ENCODE measurements around the gene STAG1. TPM values are rescaled to one million over a fixed set of nuclear protein-coding genes. Genes with fewer than 3 reads are reported as not detected.
"Not testable (repeated sequence)": the region's sequence is repeated elsewhere in the genome, so short reads cannot be mapped to it uniquely, and the experiment has no call there.

Gene STAG1
- total and polyA plus RNA-seq, 2 of the 13 experiments (the other 11 are each of a cell fraction or from before 2014, with no cell fraction given), result 6.2 to 25.9 TPM

GRCh38 chr3:136712941-136713340 is 39.2 kb downstream of the STAG1 start:
- FAIRE-seq (no peak), DNase-seq (ENCODE audit: low spot score) (no peak), ATAC-seq (no peak)
- H3K36me3 ChIP-seq (replicated peaks in 1 of 2; ENCODE audit: control insufficient read depth in 1 of 2, insufficient read depth in 2 of 2, low read length in 2 of 2), result no peaks in the 10 kb centered on the region; a peak in 1 of 5 replicates
- ChIA-PET CTCF (ENCODE audit: low intra/inter-chr PET ratio, low total read pairs) (no interaction called here), POLR2A (no interaction called here)
- H4K20me1 ChIP-seq (ENCODE audit: insufficient read depth, low read length), result no peaks in the 10 kb centered on the region
- H3K79me2 ChIP-seq (ENCODE audit: insufficient read depth, low read length), result peaks cover 71% of the 10 kb centered on the region
- TF ChIP-seq ZNF343 (CRISPR knock-in tag; IDR thresholded peaks at IDR 0.05) (no peak), TSC22D2 (CRISPR knock-in tag; IDR thresholded peaks at IDR 0.05; ENCODE audit: borderline replicate concordance) (no peak), ZNF337 (CRISPR knock-in tag; IDR thresholded peaks at IDR 0.05; ENCODE audit: borderline replicate concordance, low read depth) (no peak), PPARG (CRISPR knock-in tag; conservative IDR thresholded peaks at IDR 0.05) (no peak), FUBP1 (CRISPR knock-in tag; IDR thresholded peaks at IDR 0.05; ENCODE audit: borderline replicate concordance) (no peak), ZNF616 (CRISPR knock-in tag; IDR thresholded peaks at IDR 0.05; ENCODE audit: low read depth) (no peak)
- H3K27ac ChIP-seq (ENCODE audit: extremely low read length, insufficient read depth, low read length), result peak overlapping the region; percentile 66
- no peak overlapping the region for H3K4me3 ChIP-seq (replicated peaks in 1 of 3; ENCODE audit: insufficient read depth in 1 of 3, low read depth in 2 of 3, low read length in 3 of 3)
- WGBS (ENCODE audit: low lambda C conversion rate), result 97% methylated on average over 6 of the region's 6 CpGs
- H3K4me2 ChIP-seq (ENCODE audit: low read depth, low read length), result no peak overlapping the region
- BruUV-seq (replicated peaks), result no TSS peak
- H3K9ac ChIP-seq (ENCODE audit: insufficient read depth, low read depth, low read length), result no peak overlapping the region
- H2AFZ ChIP-seq (ENCODE audit: low read length), result no peak overlapping the region
- intact Hi-C loops (cut with micrococcal nuclease; ENCODE audit: unreplicated experiment), result no loop called here
- no peaks in the 10 kb centered on the region for H3K9me3 ChIP-seq (ENCODE audit: low read length)
- H3K27me3 ChIP-seq (ENCODE audit: control insufficient read depth in 1 of 2, insufficient read depth in 2 of 2, low read length in 2 of 2), result no peaks in the 10 kb centered on the region
- in situ Hi-C loops (cut with HindIII; ENCODE audit: extremely low pct_ligation_motif_present, low pct_unique_long_range_greater_than_20kb), result no loop called here
- peaks cover 23% of the 10 kb centered on the region for H3K4me1 ChIP-seq (ENCODE audit: insufficient read depth, low read length)

GRCh38 chr3:136711888-136712287 is 40.3 kb downstream of the STAG1 start:
- Histone ChIP-seq H3K4me2 (ENCODE audit: low read depth, low read length) (peak overlapping the region; percentile 31; the same call in 1 of the 2 replicates), H3K79me2 (ENCODE audit: insufficient read depth, low read length) (peaks cover 75% of the 10 kb centered on the region), H3K4me1 (ENCODE audit: insufficient read depth, low read length) (peaks cover 33% of the 10 kb centered on the region), H3K27ac (ENCODE audit: extremely low read length, insufficient read depth, low read length) (peak overlapping the region; percentile 66)
- H3K9me3 ChIP-seq (ENCODE audit: low read length); H2AFZ ChIP-seq (ENCODE audit: low read length); H3K9ac ChIP-seq (ENCODE audit: insufficient read depth, low read depth, low read length); H3K27me3 ChIP-seq (ENCODE audit: control insufficient read depth in 1 of 2, insufficient read depth in 2 of 2, low read length in 2 of 2); CTCF ChIA-PET (ENCODE audit: low intra/inter-chr PET ratio, low total read pairs); POLR2A ChIA-PET; intact Hi-C loops (cut with micrococcal nuclease; ENCODE audit: unreplicated experiment); BruUV-seq (replicated peaks); in situ Hi-C loops (cut with HindIII; ENCODE audit: extremely low pct_ligation_motif_present, low pct_unique_long_range_greater_than_20kb); H3K4me3 ChIP-seq (replicated peaks in 1 of 3; ENCODE audit: insufficient read depth in 1 of 3, low read depth in 2 of 3, low read length in 3 of 3); H4K20me1 ChIP-seq (ENCODE audit: insufficient read depth, low read length); H3K36me3 ChIP-seq (replicated peaks in 1 of 2; ENCODE audit: control insufficient read depth in 1 of 2, insufficient read depth in 2 of 2, low read length in 2 of 2); TF ChIP-seq FOXA1 (IDR thresholded peaks at IDR 0.05): not testable (repeated sequence)
- ATAC-seq (peak; percentile 84), DNase-seq (ENCODE audit: low spot score) (peak; percentile 74), FAIRE-seq (peak; percentile 49)
- WGBS (ENCODE audit: low lambda C conversion rate), result 57% methylated on average over 9 of the region's 9 CpGs
- TF ChIP-seq ATF4 (CRISPR knock-in tag; IDR thresholded peaks at IDR 0.05), result peak in 1 of 2 experiments; percentile 44; a peak in 1 of 4 replicates
- TF ChIP-seq ZNF672 (CRISPR knock-in tag; IDR thresholded peaks at IDR 0.05), result peak; percentile 95; the same call in 1 of the 2 replicates
- peak; percentile 94 for TF ChIP-seq KDM1A (CRISPR knock-in tag; IDR thresholded peaks at IDR 0.05)
- 0 out of 2 replicates have a peak, but pooled peaks have one; percentile 44 for TF ChIP-seq TOE1 (CRISPR knock-in tag; IDR thresholded peaks at IDR 0.05)
- peak; percentile 70; the same call in 1 of the 2 replicates for TF ChIP-seq LCORL (IDR thresholded peaks at IDR 0.05)
- peak; percentile 51; the same call in 1 of the 2 replicates for TF ChIP-seq LCORL (CRISPR knock-in tag; IDR thresholded peaks at IDR 0.05)
- TF ChIP-seq SOX5 (CRISPR knock-in tag; IDR thresholded peaks at IDR 0.05; ENCODE audit: borderline replicate concordance), result peak; percentile 46; the same call in 1 of the 2 replicates
- TF ChIP-seq HDAC2 (CRISPR knock-in tag; IDR thresholded peaks at IDR 0.05), result 0 out of 2 replicates have a peak, but pooled peaks have one; percentile 25
- TF ChIP-seq ZNF362 (CRISPR knock-in tag; IDR thresholded peaks at IDR 0.05; ENCODE audit: borderline replicate concordance), result peak; percentile 85; the same call in 1 of the 2 replicates
- TF ChIP-seq FOXA1 (CRISPR knock-in tag; IDR thresholded peaks at IDR 0.05), result peak; percentile 43; the same call in 1 of the 2 replicates

Measured in HepG2 (cell line).